A549 treated with AZD9567 at 1 μM for 4 hours (cell line): Measurements from ENCODE around the gene TPP1. TPM values are rescaled to one million over a fixed set of nuclear protein-coding genes. Genes with fewer than 3 reads are reported as not detected.

Source experiments
- total RNA-seq: library from RNA; stranded (reverse); fragments of 200-300 nt; extraction: Qiagen RNA extraction; gene quantifications from 5 replicates; pipeline ENCODE4 v1.2.3, GENCODE V29; 2022; ENCODE audit not compliant: insufficient read depth

The TPP1 gene
- total RNA-seq: 39.8 to 46.4 TPM (median 44.6 TPM) in 5 replicates

DNA sequence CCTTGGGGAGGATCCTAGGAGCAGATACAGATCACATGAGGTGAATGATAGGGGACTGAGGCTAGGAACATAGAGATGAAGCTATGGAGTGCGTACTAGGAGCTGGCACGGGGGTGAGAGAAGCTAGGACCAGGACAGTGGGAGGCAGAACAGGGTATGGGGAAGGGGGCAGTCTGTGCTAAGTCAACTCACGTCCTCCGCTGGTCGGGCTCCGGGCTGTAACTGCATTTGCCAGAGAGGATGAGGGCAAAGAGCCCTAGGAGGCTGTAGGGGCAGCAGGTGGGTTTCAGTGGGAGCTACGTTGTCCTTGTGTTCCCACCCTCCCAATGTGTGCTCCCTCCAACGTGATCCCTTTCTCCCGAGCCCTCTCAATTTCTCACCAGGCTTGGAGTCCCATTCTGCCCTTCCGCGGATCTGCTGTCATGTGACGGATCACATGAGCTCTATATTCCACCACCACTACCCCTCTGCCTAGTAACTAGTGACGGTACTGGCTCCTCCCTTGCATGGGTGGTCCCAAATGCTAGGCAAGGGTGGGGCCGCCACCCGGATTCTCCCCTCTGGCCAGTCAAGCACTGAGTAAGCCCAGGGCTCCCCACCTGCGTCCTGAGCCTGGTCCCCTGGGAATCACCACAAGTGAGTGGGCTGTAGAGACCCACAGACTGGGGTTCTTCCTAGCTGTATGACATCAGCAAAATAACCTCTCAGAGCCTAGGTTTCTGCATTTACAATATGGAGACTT, at the start of gene TPP1:
Gene TPP1, minus strand, starts transcription at position 419 of the 742 bp plus-strand sequence. Its CDS starts 22 bp downstream, at position 397.

DNA sequence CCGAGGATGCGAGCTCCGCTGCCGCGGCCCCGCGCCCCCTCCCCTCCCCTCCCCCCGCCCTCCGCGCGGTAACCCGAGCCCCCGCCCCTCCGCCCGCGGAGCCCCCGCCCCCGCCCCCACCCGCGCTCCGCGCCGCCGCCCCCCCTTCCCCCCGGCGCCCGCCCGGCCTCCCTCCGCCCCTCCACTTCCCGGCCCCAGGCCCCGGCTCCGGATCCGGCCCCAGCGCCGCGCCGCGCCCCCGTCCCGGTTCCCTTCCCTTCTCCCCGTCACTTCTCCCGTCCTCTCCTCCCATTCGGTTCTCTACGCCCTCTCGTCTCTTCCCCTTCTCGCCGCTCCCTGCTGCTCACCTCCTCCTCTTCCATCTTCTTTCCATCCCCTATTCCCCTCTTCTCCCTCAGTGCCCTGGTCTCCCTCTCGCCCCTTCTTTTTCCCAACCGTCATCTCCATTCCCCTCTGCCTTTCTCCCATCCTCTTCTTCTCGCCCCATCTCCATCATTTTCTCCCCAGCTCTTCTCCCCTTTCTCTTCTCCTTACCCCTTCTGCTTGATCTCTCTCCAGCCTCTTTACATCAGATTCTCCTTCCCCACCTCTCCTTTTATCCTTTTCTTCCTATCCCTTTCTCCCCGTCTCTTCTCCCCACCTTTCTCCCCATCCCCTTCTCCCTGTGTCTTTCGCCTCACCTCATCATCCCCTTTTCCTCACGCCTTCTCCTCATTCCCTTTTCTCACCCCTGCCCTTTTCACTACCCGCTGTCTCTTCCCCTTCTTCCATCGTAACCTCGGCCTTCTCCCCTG, 36.8 kb upstream of the TPP1 start, which contains the start of gene DCHS1:
Gene DCHS1, minus strand, starts transcription at position 20 of the 794 bp plus-strand sequence. CDS start 14,196 bp downstream, outside the sequence.

DNA sequence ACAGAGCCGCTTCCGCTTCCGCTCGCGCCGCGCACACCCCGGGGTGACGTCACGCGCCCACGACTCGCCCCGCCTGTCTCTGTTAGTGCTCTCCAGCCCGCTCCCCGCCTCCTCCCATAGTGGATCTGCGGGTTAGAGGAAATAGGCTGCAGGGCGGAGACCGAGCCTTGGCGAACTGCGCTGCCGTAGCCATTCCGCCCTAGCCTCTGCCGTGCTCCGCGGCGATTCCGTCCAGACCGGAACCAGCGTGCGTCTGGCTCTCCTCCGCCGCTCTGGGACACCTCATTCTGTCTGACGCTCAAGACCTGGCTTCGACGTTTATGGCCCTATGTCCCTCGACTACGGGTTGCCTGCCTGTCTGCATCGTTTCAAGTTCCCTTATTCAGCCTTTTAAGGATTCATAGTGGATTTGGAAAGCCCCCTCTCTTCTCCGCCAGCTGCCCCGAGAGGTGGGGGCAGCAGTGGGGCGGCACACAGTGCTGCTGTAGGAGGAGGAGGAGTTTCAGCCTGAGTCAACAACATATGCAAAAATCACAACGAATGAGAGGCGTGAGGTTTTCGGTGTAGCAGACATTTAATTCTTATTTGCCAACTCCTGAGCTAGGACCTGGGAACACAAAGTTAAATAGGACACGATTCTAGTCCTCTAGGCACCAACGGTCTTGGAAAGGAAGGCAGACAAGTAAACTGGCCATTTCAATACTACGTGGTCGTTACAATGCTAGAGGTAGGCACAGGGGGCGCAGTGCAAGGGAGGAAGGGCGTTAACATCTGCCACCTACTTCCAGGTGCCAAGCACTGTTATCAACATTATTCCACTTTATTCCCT, 6.8 kb downstream of the TPP1 start, which contains the start of gene TAF10:
Gene TAF10, minus strand, starts transcription at position 4 of the 829 bp plus-strand sequence. CDS start 27 bp downstream, outside the sequence.

GRCh38 chr11:6603287-6604080, 15.7 kb downstream of the TPP1 start, which contains the start of the genes ILK and RRP8:
TSS of gene ILK (plus strand) at chr11:6603774. CDS start at chr11:6604272, 498 bp downstream.
TSS of gene RRP8 (minus strand) at chr11:6603616. CDS start at chr11:6603502, 114 bp downstream.

Other genes with a start within 250 kb of the TPP1 start
- 9.0 to 19.4 TPM (median 9.8 TPM) in 5 replicates for gene SMPD1, start 228.9 kb downstream of the TPP1 start, total RNA-seq
- gene APBB1, start 200.3 kb downstream of the TPP1 start, total RNA-seq: 12.0 to 19.5 TPM (median 18.1 TPM) in 5 replicates
- 0.57 to 1.7 TPM (median 0.93 TPM) in 5 replicates for gene HPX, start 178.4 kb downstream of the TPP1 start, total RNA-seq
- 14.1 to 21.8 TPM (median 20.4 TPM) in 5 replicates for gene TRIM3, start 145.5 kb downstream of the TPP1 start, total RNA-seq
- gene ARFIP2, start 138.1 kb downstream of the TPP1 start, total RNA-seq: 46.9 to 58.2 TPM (median 57.0 TPM) in 5 replicates
- 14.4 to 38.1 TPM (median 33.6 TPM) in 5 replicates for gene TIMM10B, start 137.9 kb downstream of the TPP1 start, total RNA-seq
- gene DNHD1, start 122.1 kb downstream of the TPP1 start, total RNA-seq: 1.3 to 4.1 TPM (median 3.8 TPM) in 5 replicates
- 29.8 to 37.8 TPM (median 34.4 TPM) in 5 replicates for gene RRP8, start 15.8 kb downstream of the TPP1 start, total RNA-seq
- gene ILK, start 15.6 kb downstream of the TPP1 start, total RNA-seq: 116 to 122 TPM (median 119 TPM) in 5 replicates
- 181 to 250 TPM (median 245 TPM) in 5 replicates for gene TAF10, start 7.2 kb downstream of the TPP1 start, total RNA-seq
- 0.05 to 0.13 TPM (median 0.10 TPM) in 4 of 5 replicates, not detected in the other for gene DCHS1, start 36.4 kb upstream of the TPP1 start, total RNA-seq
- 96.7 to 199 TPM (median 105 TPM) in 5 replicates for gene MRPL17, start 63.9 kb upstream of the TPP1 start, total RNA-seq
- gene OR2AG2, start 152.6 kb upstream of the TPP1 start, total RNA-seq: 0.02 to 0.09 TPM in 2 of 5 replicates, not detected in the others
- not detected in 5 replicates for gene OR2AG1, start 163.6 kb upstream of the TPP1 start, total RNA-seq
- not detected in 5 replicates for gene OR6A2, start 180.3 kb upstream of the TPP1 start, total RNA-seq
- gene OR10A5, start 226.3 kb upstream of the TPP1 start, total RNA-seq: not detected in 5 replicates
- not detected in 5 replicates for gene OR10A2, start 243.6 kb upstream of the TPP1 start, total RNA-seq